ENCODE measurements around the gene MYBPC1.

The MYBPC1 gene

GRCh38 chr12:101599771-101600484, 5.2 kb downstream of the MYBPC1 start:
- DNase-seq: no peak

DNA sequence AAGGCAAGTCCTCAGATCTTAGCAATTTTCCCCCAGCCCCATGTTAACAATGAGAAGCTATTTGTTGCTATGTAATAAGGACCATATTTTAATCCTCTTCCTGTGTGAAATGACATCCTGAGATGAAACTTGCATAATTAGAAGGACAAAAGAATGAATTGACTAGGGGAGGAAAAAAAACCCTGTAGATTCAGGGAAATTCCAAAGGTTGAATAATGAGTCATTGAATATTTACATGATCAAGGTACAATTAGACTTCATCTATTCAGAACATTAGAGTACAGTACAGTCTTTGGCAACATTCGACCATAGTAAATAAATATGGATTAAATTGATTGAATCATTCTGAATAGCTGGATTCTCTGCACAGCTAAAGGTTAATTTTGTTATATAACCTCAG, 9.4 kb downstream of the MYBPC1 start:
- DNase-seq: no peak

- DNase-seq: no peak
Measured at GRCh38 chr12:101607894-101608293, 13.1 kb downstream of the MYBPC1 start.

DNA sequence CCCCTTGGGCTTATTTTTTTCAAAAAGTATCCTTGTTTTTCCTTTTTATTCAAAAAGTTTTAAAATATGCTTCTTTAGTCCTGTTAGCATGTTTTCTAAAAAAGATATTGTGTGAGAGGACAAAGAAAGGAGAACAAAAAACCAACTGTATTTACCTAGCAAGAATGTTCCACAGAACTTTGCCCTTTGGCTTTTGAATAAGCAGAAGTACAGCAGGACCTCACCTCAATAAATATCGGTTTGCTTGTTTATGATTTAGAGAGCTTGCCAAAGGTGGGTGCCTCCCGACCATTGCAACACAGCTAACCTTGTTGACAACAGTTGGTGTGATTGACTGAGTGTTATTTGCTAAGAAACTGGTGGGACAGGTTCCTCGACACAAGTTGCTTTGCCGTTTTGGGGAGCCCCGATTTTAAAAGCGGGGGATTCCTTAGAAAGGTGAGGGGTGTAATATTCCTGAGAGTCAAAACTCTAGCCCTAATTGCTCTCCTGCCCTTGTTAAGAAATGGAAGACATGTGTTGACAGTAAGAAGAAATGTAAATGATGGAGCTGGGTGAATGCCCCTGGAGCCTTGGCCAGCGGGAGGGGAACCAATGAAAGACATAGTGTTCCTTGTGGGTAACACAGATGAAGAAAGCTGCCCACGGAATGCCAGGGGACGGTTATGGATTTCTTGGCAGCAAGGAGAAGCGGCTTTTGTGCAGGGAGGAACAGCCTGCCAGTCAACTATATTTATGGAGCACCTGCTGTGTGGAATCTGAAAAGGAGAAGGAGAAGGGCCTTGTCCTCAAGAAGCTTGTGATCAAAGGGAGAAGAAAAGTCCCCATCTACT, 13.7 kb downstream of the MYBPC1 start:
- DNase-seq: no peak

DNA sequence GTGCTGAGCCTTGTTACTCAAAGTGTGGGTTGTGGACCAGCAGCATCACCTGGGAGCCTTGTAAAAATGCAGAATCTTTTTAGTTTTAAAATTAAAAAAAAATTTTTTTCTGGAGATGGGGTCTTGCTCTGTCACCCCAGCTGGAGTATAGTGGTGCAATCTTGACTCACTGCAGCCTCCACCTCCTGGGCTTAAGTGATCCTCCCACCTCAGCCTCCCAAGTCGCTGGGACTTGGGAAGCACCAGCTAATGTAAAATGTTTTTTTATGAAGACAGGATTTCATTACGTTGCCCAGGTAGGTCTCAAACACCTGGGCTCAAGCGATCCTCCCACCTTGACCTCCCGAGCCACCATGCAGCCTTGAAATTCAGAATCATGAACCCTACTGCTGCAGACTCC, 14.4 kb downstream of the MYBPC1 start:
- DNase-seq: no peak

DNA sequence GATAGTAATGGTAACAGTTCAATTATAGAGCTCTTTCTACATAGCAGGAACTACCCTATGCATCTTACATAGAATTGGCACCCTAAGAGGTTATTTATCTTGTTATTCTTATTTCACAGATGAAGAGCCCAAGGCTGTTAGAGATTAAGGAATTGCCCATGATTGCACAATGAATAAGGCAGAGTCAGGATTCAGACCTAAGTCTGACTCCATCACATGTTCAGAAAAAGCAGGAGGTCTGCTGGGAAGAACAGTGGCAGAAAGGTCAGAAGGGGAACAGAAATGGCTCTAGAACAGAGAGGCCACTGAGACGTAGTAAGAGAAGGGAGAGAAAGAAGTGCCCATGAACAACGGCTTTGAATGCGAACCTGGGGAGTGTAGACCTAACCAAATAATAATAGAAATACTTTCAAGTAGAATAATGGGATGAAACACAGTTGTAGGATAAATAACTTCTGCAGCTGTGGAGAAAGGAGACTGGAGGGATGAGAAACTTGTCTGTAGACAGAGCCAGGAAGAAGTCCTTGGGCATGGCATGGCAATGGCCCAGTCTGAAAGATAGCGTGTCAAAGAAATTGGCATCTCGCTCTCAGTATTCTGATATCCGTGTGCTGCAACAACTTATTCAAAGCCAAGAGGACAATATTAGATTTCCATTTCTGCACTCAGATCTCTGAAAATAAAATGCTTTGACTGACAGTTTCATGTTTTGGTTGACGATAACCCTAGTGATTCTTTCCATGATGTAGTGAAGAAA, 17.6 kb downstream of the MYBPC1 start:
- no peak for DNase-seq

DNA sequence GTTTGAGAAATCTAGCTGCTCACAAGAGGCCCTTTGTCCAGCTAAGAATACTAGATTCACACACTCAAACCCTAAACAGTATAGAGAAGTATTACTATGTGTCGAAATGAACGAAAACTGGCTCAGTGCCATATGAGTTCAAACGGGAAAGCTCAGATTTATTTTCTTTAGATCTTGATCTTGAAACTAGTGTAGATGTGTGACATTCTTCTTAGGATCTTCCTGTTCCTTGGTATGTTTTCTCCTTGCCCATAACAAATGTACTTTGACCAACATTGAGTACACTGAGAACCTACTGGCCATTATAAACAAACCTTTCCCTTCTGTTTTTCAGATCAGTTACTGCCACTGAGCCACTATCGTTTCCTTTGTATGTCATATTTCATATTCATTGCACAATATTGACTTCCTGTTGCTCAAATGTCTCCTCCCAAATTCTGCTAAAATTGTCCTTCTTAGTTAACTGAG, 21.3 kb downstream of the MYBPC1 start:
- DNase-seq: no peak

- no peak for DNase-seq
Measured at GRCh38 chr12:101619026-101619786, 24.4 kb downstream of the MYBPC1 start.

DNA sequence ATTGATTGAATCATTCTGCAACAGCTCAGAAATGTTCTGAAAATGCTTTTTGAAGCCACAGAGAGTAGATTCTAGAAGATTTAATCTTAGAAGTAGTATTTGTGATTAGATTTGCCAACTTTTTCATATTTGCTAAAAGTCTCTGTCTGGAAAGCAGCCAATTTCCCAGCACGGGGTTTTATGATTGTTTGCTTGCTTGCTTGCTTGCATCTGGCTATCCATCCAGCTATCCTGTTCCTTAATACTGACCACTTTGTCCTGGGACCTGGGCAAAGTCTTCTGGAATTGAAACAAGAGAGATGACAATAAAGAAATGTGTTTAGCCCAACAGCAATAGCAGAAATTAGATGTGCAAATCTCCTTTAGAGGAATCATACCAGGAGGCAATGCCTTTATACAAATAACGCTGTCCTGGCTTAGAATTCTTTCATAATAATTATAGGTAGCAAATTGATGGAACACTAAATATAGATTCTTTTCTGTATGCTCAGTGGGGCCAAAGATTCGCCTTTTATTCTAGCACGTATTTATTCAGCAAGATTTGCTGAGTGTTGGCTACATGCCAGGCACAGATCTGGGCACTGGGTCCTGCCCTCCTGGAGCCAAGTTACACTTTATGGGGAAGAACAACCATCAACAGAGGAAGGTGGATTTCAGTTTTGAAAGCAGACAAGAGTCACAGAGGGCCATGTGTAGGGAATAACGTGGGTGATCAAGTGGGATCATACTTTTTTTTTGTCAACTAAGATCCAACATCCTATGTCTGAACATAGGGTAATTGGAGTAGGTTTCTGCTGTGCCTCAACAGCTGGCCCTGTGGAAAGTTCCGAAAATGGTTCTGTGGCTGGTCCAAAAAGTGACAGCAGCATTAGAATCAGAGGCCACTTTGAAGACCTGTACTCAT, 25.3 kb downstream of the MYBPC1 start:
- DNase-seq: no peak

GRCh38 chr12:101620762-101621133, 26.0 kb downstream of the MYBPC1 start:
- no peak for DNase-seq

DNA sequence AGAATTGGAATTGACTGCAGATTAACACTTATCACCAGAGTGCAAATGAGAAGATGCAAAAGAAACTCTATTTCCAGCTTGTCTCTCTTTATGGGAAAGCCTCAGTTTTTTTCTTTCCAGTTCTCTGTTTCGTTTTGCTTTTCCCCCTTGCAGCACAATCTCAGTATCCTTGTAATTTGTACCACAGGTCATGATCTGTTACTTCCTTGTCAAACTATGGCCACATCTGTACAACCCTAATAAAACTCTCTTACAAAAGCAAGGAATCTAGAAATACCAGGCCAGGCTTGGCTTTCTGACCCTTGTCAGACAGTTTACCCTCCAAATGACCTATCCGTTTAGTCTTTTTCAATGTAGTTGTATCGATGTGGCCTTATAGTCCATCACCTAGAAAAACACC, 33.9 kb downstream of the MYBPC1 start:
- no peak for DNase-seq

DNA sequence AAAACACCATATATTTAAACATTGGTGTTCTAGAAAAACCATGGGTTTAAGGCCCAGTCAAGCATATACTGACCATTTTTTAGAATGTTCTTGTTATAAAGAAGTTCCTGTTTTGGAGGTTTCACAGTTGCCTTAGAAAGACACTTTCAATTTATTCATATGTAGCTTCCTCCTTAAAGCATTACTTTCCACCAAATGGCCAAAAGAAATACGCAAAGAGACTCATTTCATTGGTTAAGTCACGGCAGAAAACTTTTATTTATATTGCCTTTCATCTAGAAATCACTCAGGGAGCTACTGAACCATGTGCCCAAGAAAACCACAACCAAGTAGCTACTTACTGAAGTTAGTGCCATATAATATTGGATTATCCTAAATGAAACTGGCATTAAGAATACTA, 40.0 kb downstream of the MYBPC1 start:
- DNase-seq: no peak

DNA sequence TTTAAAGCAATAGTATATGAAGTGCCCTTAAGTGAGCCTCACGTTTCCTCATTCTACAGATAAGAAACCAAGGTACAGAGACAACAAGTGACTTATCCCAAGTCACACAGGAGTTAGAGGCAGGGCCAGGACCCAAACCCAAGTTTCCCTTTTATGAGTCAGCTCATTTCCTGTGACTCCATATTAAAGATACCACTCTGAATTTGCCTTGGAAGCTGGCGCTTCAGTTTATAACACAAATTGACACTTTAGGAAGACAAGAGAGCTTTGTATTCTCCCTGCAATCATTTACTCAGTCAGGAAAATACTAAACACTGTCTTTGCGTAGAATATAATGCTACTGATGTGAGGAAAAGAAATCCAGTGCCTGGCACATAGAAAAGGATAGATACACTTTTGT, 43.2 kb downstream of the MYBPC1 start:
- no peak for DNase-seq

GRCh38 chr12:101642115-101643067, 47.6 kb downstream of the MYBPC1 start:
- DNase-seq: no peak

GRCh38 chr12:101647711-101648110, 52.9 kb downstream of the MYBPC1 start:
- no peak for DNase-seq

- no peak for DNase-seq
Measured at GRCh38 chr12:101648195-101648594, 53.4 kb downstream of the MYBPC1 start.

DNA sequence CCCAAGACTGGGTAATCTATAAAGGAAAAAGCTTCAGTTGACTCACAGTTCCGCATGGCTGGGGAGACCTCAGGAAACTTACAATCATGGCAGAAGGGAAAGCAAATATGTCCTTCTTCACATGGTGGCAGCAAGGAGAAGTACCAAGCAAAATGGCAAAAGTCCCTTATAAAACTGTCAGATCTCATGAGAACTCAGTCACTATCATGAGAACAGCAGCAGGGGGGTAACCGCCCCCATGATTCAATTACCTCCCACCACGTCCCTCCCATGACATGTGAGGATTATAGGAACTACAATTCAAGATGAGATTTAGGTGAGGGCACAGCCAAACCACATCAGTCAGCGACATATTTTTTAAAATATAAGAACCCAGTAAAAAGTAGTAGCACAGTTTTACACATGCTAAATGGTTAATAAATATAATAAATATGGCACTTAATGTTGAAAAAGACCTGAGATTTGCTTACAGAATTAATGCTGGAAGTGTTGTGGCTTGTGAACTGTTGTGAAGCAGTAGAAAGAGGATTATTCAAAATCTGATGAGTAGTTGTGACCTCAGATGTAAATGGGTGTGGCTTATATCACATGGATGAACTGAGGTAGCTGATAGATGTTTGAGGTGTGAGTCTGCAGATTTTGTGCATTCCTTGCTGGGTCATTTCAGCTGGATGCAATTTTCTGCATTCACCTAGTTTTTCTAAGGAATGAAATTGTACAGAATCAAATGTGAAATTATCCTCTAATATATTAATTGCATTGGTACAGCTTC, 55.8 kb downstream of the MYBPC1 start:
- no peak for DNase-seq

GRCh38 chr12:101653030-101653429, 58.3 kb downstream of the MYBPC1 start:
- DNase-seq: no peak

GRCh38 chr12:101653503-101653902, 58.7 kb downstream of the MYBPC1 start:
- DNase-seq: no peak

DNA sequence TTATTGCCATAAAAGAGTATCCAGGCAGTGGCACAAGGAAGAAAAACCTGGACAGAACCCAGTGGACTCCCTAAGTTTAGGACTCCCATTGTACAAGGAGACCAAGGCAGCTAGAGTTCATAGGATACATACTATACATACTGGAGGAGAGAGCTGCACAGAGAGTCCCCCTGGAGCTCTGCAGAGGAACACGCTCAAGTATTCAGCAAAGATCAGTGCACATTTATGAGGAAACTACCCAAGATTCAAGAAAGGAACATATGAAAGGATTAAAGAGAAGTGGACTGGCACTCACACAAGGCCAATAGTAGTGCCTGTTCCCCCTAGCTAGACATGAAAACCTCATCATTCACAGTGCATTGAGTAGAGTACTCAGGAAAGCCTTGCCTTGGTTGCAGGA, 59.7 kb downstream of the MYBPC1 start:
- no peak for DNase-seq

Measured in central memory CD4-positive, alpha-beta T cell (primary cell).